ENCODE measurements around the gene AXIN1.

- peak; percentile 68; the same call in 1 of the 2 replicates for TF ChIP-seq POLR2A (IDR thresholded peaks at IDR 0.05; ENCODE audit: low read depth, low read length)
- peak; percentile 65 for TF ChIP-seq POLR2AphosphoS5 (IDR thresholded peaks at IDR 0.05; ENCODE audit: low read depth, low read length)
- TF ChIP-seq TAF1 (IDR thresholded peaks at IDR 0.05; ENCODE audit: borderline replicate concordance, low read depth, low read length), result no peak
Observed at GRCh38 chr16:381789-382717, 29.5 kb upstream of the AXIN1 start, which contains the start of gene PGAP6.

Measured in GM12892 (cell line).